GM12878 (cell line): ENCODE data around the gene TK2. TPM values are rescaled to one million over a fixed set of nuclear protein-coding genes. Genes with fewer than 3 reads are reported as not detected.

Experiments used
- ATAC-seq: fragments of 200-7000 bp; cut with Tn5 transposase; 3 replicates; pipeline ENCODE4 v1.9.1; 2020; ENCODE audit warnings: mild to moderate bottlenecking, moderate library complexity
- BruUV-seq: library from RNA; stranded (reverse); fragments of 400-500 nt; replicated peaks from 2 replicates; lab custom pipeline; 2021; lab: Mats Ljungman, UMichigan
- CTCF ChIA-PET: fragments of 300-600 bp; sonication (Branson Sonifier 250); formaldehyde crosslinking; extraction: SDS; loops from one replicate; lab custom pipeline; 2021; ENCODE audit warnings: inconsistent platforms; lab: Yijun Ruan, JAX
- POLR2A ChIA-PET: fragments of 350-600 bp; formaldehyde crosslinking; extraction: SDS; loops from one replicate; lab custom pipeline; 2021; ENCODE audit warnings: inconsistent platforms; lab: Charles Lee
- RAD21 ChIA-PET: fragments of 300-600 bp; sonication (Branson Sonifier 250); formaldehyde crosslinking; loops from one replicate; lab custom pipeline; 2023; ENCODE audit warnings: antibody characterized with exemption; ENCODE audit not compliant: unreplicated experiment; lab: Charles Lee
- SMC1A ChIA-PET: fragments of 300-600 bp; sonication (Branson Sonifier 250); formaldehyde crosslinking; loops from one replicate; lab custom pipeline; 2023; ENCODE audit not compliant: unreplicated experiment, uncharacterized antibody; lab: Charles Lee
- DNase-seq: peaks from one replicate; pipeline ENCODE4 v3.0.0-alpha.2; 2011; ENCODE audit warnings: low read depth, low spot score
- FAIRE-seq: peaks from 3 replicates; lab custom pipeline; 2011; peaks lifted over from hg19 to GRCh38; lab: Jason Lieb, UNC
- H2AFZ ChIP-seq: 2 replicates; pipeline ENCODE4 v1.6.0; 2011; ENCODE audit warnings: low read depth, low read length, control low read depth; ENCODE audit not compliant: control insufficient read depth
- H3K27ac ChIP-seq: 2 replicates; pipeline ENCODE4 v1.5.1; 2011; ENCODE audit warnings: control low read depth; ENCODE audit not compliant: control insufficient read depth, insufficient read depth
- H3K27me3 ChIP-seq, 2 experiments: replicated peaks in 1 of 2; 2 replicates each; pipeline versions ENCODE4 v1.6.0 to v1.6.1; 2011; ENCODE audit warnings: low read length in 1 of 2; ENCODE audit not compliant: control insufficient read depth in 2 of 2, insufficient read depth in 2 of 2
- H3K36me3 ChIP-seq, 2 experiments: 2 replicates each; pipeline ENCODE4 v1.5.1; 2011; ENCODE audit warnings: low read length in 1 of 2; ENCODE audit not compliant: control insufficient read depth in 2 of 2, insufficient read depth in 2 of 2
- H3K4me1 ChIP-seq: 2 replicates; pipeline ENCODE4 v1.6.1; 2011; ENCODE audit warnings: mild to moderate bottlenecking, low read length, moderate library complexity, mixed read lengths; ENCODE audit not compliant: control insufficient read depth, insufficient read depth
- H3K4me2 ChIP-seq: 2 replicates; pipeline ENCODE4 v1.6.0; 2011; ENCODE audit warnings: control low read depth; ENCODE audit not compliant: control insufficient read depth, insufficient read depth
- H3K4me3 ChIP-seq: fragments of 200-600 bp; sonication (generic); 2 replicates; pipeline ENCODE4 v1.5.1; 2016
- H3K79me2 ChIP-seq: 2 replicates; pipeline ENCODE4 v1.6.0; 2011; ENCODE audit warnings: low read length; ENCODE audit not compliant: control insufficient read depth, insufficient read depth
- H3K9ac ChIP-seq: 2 replicates; pipeline ENCODE4 v1.8.0; 2011; ENCODE audit warnings: low read length, control low read depth, mixed read lengths; ENCODE audit not compliant: control insufficient read depth, insufficient read depth
- H3K9me3 ChIP-seq: replicated peaks from 3 replicates; pipeline ENCODE4 v1.5.1; 2011; ENCODE audit warnings: mild to moderate bottlenecking, low read length; ENCODE audit not compliant: control insufficient read depth, insufficient read depth
- H4K20me1 ChIP-seq: 2 replicates; pipeline ENCODE4 v1.6.0; 2011; ENCODE audit not compliant: control insufficient read depth, insufficient read depth
- CHD2 ChIP-seq: IDR thresholded peaks from 2 replicates; pipeline ENCODE4 v1.6.1; 2011; ENCODE audit warnings: low read depth, low read length, improper control_type of control experiment, borderline replicate concordance
- CREB1 ChIP-seq: IDR thresholded peaks from 2 replicates; pipeline ENCODE4 v1.6.1; 2012; ENCODE audit warnings: low read depth, mild to moderate bottlenecking, inconsistent platforms
- FOS ChIP-seq: IDR thresholded peaks from 3 replicates; pipeline ENCODE4 v1.6.1; 2011; ENCODE audit warnings: borderline replicate concordance; ENCODE audit not compliant: insufficient read length; ENCODE audit errors: extremely low read depth
- FOXM1 ChIP-seq: IDR thresholded peaks from 2 replicates; pipeline ENCODE4 v1.6.1; 2012; ENCODE audit warnings: low read depth, mild to moderate bottlenecking, inconsistent platforms, low read length, moderate library complexity
- GATAD2B ChIP-seq: fragments of 450-650 bp; conservative IDR thresholded peaks from 2 replicates; pipeline ENCODE4 v1.6.1; 2017; ENCODE audit warnings: low read depth, mild to moderate bottlenecking, moderate library complexity
- NBN ChIP-seq: fragments of 450-650 bp; IDR thresholded peaks from 2 replicates; pipeline ENCODE4 v1.6.1; 2016
- NR2C1 ChIP-seq: fragments of 450-650 bp; IDR thresholded peaks from 2 replicates; pipeline ENCODE4 v1.6.1; 2017; ENCODE audit warnings: antibody characterized with exemption, mild to moderate bottlenecking, moderate library complexity
- POU2F2 ChIP-seq: IDR thresholded peaks from 3 replicates; pipeline ENCODE4 v1.6.1; 2011; ENCODE audit warnings: low read depth, mild to moderate bottlenecking, low read length, borderline replicate concordance
- WGBS: methylation state at CpG from one replicate; pipeline ENCODE4 v1.1.6; 2016; ENCODE audit warnings: low lambda C conversion rate; ENCODE audit not compliant: insufficient replicate concordance, insufficient coverage; ENCODE audit errors: missing lambda C conversion rate; 5-methylcytosine and 5-hydroxymethylcytosine counted together
- in situ Hi-C: fragments of 300-500 bp; cut with MboI; formaldehyde crosslinking; loops from 9 replicates; pipeline ENCODE4 v1.14.3; 2018; ENCODE audit warnings: mixed read lengths
- intact Hi-C: fragments of 100-400 bp; cut with micrococcal nuclease; formaldehyde crosslinking; loops from one replicate; pipeline ENCODE4 v1.14.2; 2022; ENCODE audit not compliant: unreplicated experiment
- polyA plus RNA-seq, 11 experiments: library from polyadenylated mRNA; depleted of rRNA in 4 of 11; unstranded in 6 of 11; stranded (reverse) in 5 of 11; fragments of >200 nt; fragmentation: Nextera tagmentation in 4 of 11; fragmentation: Illumina TruSeq in 1 of 11; extraction: Ambion mirVana in 4 of 11; extraction: Trizol in 1 of 11; gene quantifications; 1 replicate in 1 of 11; 2 replicates in 10 of 11; pipeline versions ENCODE4 v1.2.1 to v1.2.3, GENCODE V29; 2011 to 2016; ENCODE audit warnings: inconsistent platforms in 2 of 11, missing spikeins in 2 of 11, low read depth in 1 of 11
- total RNA-seq, 4 experiments: library from RNA; depleted of rRNA in 3 of 4; stranded (reverse); fragments of >200 nt in 3 of 4; fragmentation: Illumina TruSeq in 1 of 4; extraction: Trizol in 1 of 4; gene quantifications; 2 replicates each; pipeline versions ENCODE4 v1.2.1 to v1.2.3, GENCODE V29; 2013 to 2021
- TF ChIP-seq, protein P1 (sequence below): fragments of 450-650 bp; IDR thresholded peaks from 2 replicates; pipeline ENCODE4 v1.6.1; 2016; ENCODE audit warnings: mild to moderate bottlenecking
- TF ChIP-seq, protein P2 (sequence below): fragments of 450-650 bp; formaldehyde crosslinking; IDR thresholded peaks from 2 replicates; pipeline ENCODE4 v1.4.0; 2020; ENCODE audit warnings: mild to moderate bottlenecking, moderate library complexity
- TF ChIP-seq, protein P3 (sequence below): fragments of 150-350 bp; IDR thresholded peaks from 2 replicates; pipeline ENCODE4 v1.6.1; 2014; ENCODE audit warnings: mild to moderate bottlenecking, low read depth, low read length

The TK2 gene
- total and polyA plus RNA-seq, 10 of the 15 experiments (the other 5 are each of a cell fraction or from before 2014, with no cell fraction given), result 1.3 to 12.4 (median 3.0) TPM

GRCh38 chr16:66554495-66554894 lies 4.6 kb upstream of the TK2 start:
- no peak for DNase-seq
- no peak for TF ChIP-seq FOS
- TF ChIP-seq CHD2, result no peak
- TF ChIP-seq NBN, result no peak
- TF ChIP-seq, protein P1, sequence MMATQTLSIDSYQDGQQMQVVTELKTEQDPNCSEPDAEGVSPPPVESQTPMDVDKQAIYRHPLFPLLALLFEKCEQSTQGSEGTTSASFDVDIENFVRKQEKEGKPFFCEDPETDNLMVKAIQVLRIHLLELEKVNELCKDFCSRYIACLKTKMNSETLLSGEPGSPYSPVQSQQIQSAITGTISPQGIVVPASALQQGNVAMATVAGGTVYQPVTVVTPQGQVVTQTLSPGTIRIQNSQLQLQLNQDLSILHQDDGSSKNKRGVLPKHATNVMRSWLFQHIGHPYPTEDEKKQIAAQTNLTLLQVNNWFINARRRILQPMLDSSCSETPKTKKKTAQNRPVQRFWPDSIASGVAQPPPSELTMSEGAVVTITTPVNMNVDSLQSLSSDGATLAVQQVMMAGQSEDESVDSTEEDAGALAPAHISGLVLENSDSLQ, result no peak
- TF ChIP-seq FOXM1, result no peak
- TF ChIP-seq POU2F2, result no peak
- no peak for TF ChIP-seq GATAD2B
- TF ChIP-seq, protein P2, sequence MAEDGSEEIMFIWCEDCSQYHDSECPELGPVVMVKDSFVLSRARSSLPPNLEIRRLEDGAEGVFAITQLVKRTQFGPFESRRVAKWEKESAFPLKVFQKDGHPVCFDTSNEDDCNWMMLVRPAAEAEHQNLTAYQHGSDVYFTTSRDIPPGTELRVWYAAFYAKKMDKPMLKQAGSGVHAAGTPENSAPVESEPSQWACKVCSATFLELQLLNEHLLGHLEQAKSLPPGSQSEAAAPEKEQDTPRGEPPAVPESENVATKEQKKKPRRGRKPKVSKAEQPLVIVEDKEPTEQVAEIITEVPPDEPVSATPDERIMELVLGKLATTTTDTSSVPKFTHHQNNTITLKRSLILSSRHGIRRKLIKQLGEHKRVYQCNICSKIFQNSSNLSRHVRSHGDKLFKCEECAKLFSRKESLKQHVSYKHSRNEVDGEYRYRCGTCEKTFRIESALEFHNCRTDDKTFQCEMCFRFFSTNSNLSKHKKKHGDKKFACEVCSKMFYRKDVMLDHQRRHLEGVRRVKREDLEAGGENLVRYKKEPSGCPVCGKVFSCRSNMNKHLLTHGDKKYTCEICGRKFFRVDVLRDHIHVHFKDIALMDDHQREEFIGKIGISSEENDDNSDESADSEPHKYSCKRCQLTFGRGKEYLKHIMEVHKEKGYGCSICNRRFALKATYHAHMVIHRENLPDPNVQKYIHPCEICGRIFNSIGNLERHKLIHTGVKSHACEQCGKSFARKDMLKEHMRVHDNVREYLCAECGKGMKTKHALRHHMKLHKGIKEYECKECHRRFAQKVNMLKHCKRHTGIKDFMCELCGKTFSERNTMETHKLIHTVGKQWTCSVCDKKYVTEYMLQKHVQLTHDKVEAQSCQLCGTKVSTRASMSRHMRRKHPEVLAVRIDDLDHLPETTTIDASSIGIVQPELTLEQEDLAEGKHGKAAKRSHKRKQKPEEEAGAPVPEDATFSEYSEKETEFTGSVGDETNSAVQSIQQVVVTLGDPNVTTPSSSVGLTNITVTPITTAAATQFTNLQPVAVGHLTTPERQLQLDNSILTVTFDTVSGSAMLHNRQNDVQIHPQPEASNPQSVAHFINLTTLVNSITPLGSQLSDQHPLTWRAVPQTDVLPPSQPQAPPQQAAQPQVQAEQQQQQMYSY (CRISPR knock-in tag), result no peak
- no peak for TF ChIP-seq CREB1
- TF ChIP-seq NR2C1, result no peak
- TF ChIP-seq, protein P3, sequence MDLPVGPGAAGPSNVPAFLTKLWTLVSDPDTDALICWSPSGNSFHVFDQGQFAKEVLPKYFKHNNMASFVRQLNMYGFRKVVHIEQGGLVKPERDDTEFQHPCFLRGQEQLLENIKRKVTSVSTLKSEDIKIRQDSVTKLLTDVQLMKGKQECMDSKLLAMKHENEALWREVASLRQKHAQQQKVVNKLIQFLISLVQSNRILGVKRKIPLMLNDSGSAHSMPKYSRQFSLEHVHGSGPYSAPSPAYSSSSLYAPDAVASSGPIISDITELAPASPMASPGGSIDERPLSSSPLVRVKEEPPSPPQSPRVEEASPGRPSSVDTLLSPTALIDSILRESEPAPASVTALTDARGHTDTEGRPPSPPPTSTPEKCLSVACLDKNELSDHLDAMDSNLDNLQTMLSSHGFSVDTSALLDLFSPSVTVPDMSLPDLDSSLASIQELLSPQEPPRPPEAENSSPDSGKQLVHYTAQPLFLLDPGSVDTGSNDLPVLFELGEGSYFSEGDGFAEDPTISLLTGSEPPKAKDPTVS, result no peak
- RAD21 ChIA-PET, result interaction anchor here (1.4 kb wide), 1 partner anchor 50 kb away, joined by 3 read pairs; the partner anchor contains the start of gene CMTM3
- Histone ChIP-seq H3K36me3 (no peaks in the 10 kb centered on the region; a peak in 1 of 4 replicates), H3K4me2 (no peak overlapping the region), H3K9me3 (no peaks in the 10 kb centered on the region; the same call in 1 of the 3 replicates), H3K27me3 (no peaks in the 10 kb centered on the region), H3K4me1 (peaks cover 17% of the 10 kb centered on the region), H4K20me1 (no peaks in the 10 kb centered on the region; the same call in 1 of the 2 replicates), H3K4me3 (no peak overlapping the region), H3K79me2 (peaks cover 4% of the 10 kb centered on the region; the same call in 1 of the 2 replicates), H2AFZ (no peak overlapping the region), H3K9ac (no peak overlapping the region), H3K27ac (no peak overlapping the region)
- CTCF ChIA-PET, result interaction anchor here (0.8 to 4.9 kb wide), 4 partner anchors 8 to 314 kb away, joined by 3 to 31 read pairs (median 4); no protein-coding TSS in a partner anchor
- FAIRE-seq, result no peak
- WGBS, result 83% methylated on average over 6 of the region's 6 CpGs
- POLR2A ChIA-PET, result interaction anchor here (0.6 to 4.9 kb wide), 2 partner anchors 9 to 15 kb away, joined by 3 to 24 read pairs; no protein-coding TSS in a partner anchor
- ATAC-seq, result no peak
- SMC1A ChIA-PET, result interaction anchor here (0.8 to 9.9 kb wide), 12 partner anchors 8 to 78 kb away, joined by 3 to 86 read pairs (median 5); partner anchors contain the start of genes CMTM2 and CMTM3
- no TSS peak for BruUV-seq
- intact Hi-C loops, result loop anchor here (5.0 kb wide), 1 partner anchor 53 kb away; no protein-coding TSS in a partner anchor
- in situ Hi-C loops, result no loop called here
